HG02884 (cell line): ENCODE results near the gene MYEOV.

Source experiments
- ATAC-seq: cut with Tn5 transposase; IDR thresholded peaks from one replicate; pipeline ENCODE4 v1.9.1; 2021; ENCODE audit warnings: mild to moderate bottlenecking, moderate library complexity; ENCODE audit not compliant: unreplicated experiment

Gene MYEOV

GRCh38 chr11:69286374-69287371, 7.3 kb upstream of the MYEOV start:
- no peak for ATAC-seq

- ATAC-seq = no peak
Observed at GRCh38 chr11:69287968-69288882, 5.7 kb upstream of the MYEOV start.

GRCh38 chr11:69288883-69289242, 5.1 kb upstream of the MYEOV start:
- ATAC-seq = no peak

- ATAC-seq = no peak
Observed at GRCh38 chr11:69290806-69291205, 3.1 kb upstream of the MYEOV start.

- ATAC-seq = no peak
Observed at GRCh38 chr11:69291459-69292110, 2.4 kb upstream of the MYEOV start.

- no peak for ATAC-seq
Observed at GRCh38 chr11:69292221-69292648, 1.7 kb upstream of the MYEOV start.

- ATAC-seq = no peak
Observed at GRCh38 chr11:69293087-69293486, 868 bp upstream of the MYEOV start.

GRCh38 chr11:69294571-69295078, 670 bp downstream of the MYEOV start:
- ATAC-seq = no peak

GRCh38 chr11:69295079-69295994, 1.4 kb downstream of the MYEOV start:
- no peak for ATAC-seq

- ATAC-seq = no peak
Observed at GRCh38 chr11:69295995-69296889, 2.3 kb downstream of the MYEOV start.

- ATAC-seq = peak; percentile 42
Observed at GRCh38 chr11:69296890-69297786, 3.2 kb downstream of the MYEOV start.

GRCh38 chr11:69297787-69298266, 3.9 kb downstream of the MYEOV start:
- ATAC-seq = peak; percentile 15

- peak; percentile 33 for ATAC-seq
Observed at GRCh38 chr11:69298267-69299022, 4.5 kb downstream of the MYEOV start.

- ATAC-seq = no peak
Observed at GRCh38 chr11:69299023-69299461, 5.1 kb downstream of the MYEOV start.

- ATAC-seq = no peak
Observed at GRCh38 chr11:69299572-69299971, 5.6 kb downstream of the MYEOV start.

- ATAC-seq = no peak
Observed at GRCh38 chr11:69300120-69301060, 6.4 kb downstream of the MYEOV start.
